MV-4-11 (cell line): ENCODE data around the gene BARD1.
"Not testable (repeated sequence)": the region's sequence is repeated elsewhere in the genome, so short reads cannot be mapped to it uniquely, and the experiment has no call there.

Source experiments
- DNase-seq: peaks from one replicate; lab custom pipeline; 2025; lab: John Stamatoyannopoulos, UW

Gene BARD1

DNA sequence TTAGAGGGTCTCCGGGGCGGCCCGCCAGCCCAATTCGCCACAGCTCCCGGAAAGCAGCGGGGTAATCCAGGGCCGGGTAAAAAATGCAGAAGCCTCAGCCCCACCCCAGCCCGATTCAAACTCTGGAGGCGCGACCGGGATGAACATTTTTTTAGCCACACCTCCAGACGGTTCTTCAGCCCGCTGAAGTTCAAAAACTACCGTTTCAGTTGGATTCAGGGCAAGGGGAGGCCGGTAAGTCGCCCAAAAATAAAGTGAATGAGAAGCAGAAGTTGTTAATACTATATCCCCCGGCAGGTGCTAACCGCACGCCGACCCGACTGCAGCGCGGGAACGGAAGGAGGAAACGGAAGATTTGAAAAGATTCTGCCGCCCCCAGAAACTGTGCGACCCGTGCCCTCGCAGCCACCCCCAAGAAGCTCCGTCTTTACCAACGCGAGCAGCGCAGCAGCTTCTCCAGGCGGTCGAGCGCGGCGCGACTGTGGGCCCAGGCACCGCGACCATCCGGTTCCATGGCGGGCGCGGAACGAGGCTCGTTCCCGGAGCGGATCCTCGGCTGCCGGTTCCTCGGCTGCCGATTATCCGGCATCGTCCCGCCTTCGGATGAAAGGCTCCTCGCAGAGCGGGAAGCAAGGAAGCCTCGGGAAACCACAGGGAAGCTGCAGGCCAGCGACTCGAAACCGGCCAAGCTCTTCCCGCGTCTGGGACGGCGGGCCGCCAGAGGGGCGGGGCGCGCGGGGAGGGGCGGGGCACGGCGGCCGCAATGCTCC lies at the start of gene BARD1:
Gene BARD1 (minus strand): TSS at position 703 of the 770 bp plus-strand sequence. CDS start 114 bp downstream, at position 589.
- DNase-seq: peak; percentile 59

DNA sequence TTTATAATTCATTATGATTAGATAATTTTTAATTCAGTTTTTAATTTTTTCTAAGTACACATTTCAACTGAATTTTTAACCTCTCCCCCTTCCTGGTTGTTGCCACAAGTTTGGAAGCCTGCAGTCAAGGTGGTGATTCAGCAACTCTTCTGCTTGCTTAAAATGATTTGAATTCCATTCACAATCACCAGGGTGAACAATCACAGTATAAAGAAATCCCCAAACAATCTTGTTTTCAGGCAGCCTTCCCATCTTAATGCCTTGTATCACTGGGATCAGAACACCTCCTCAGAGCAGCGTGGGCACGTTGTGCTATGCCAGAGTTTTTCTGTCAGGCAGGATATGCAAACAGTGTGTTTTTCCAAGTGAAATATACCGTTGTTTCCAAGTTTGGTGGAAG lies 46.7 kb upstream of the BARD1 start:
- DNase-seq: no peak

GRCh38 chr2:214853906-214854305 lies 44.4 kb upstream of the BARD1 start:
- DNase-seq: no peak

- no peak for DNase-seq
Measured at GRCh38 chr2:214843823-214844222, 34.3 kb upstream of the BARD1 start.

DNA sequence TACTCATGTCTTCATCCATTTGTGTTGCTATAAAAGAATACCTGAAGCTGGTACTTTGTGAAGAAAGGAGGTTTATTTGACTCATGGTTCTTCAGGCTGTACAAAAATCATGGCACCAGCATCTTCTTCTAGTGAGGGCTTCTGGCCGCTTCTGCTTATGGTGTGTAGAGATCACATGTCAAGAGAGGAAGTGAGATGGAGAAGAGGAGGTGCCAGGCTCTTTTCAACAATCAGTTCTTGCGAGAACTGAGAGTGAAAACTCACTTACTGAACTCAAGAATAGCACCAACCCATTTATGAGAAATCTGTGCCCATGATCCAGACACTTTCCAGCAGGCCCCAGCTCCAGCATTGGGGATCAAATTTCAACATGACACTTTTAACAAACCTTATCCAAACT lies 30.0 kb upstream of the BARD1 start:
- peak; percentile 40 for DNase-seq

GRCh38 chr2:214837466-214837865 lies 28.0 kb upstream of the BARD1 start:
- no peak for DNase-seq

DNA sequence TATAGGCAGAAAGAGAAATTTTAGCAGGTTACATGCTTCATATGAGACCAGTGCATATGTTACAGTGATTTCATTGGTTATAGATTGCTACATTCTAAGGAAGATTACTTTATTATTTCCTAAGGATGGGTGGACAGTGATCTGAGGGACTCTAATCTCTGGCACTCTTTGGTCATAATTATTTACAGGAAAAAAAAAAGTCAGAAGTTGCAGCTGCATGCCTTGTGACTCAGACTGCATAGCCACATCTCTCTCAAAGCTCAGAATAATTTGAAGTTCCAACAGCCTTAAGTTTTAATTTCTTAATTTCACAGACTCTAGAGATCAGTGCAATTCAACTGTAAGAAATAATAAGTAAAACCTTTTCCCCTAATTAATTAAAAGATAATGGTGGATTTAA lies 27.1 kb upstream of the BARD1 start:
- no peak for DNase-seq

DNA sequence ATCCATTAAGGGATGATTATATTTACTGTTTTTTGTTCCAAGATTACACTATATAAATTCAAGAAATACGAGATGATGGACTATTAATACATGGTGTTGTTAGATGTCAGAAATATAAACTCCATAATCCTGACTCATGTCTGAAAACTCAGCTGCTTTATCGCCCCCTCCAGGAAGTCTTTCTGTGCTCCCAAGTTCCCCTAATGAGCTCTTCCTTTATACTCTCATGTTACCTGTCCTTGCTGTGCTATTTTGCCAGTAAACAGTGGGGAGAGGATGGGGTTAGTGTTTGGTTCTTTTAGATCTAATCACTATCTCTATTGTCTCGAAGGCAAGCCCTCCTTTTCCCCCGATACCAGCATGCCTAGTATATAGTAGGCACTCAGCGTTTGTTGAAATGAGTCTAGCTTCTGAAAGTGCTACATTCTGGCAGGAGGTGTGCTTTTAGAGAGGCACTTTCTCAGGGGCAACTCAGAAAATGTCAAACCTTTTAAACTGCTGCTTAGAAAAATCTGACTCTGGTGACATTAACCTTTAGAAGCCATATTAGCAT lies 21.4 kb upstream of the BARD1 start:
- peak; percentile 11 for DNase-seq

- DNase-seq: no peak
Measured at GRCh38 chr2:214816008-214816533, 6.6 kb upstream of the BARD1 start.

DNA sequence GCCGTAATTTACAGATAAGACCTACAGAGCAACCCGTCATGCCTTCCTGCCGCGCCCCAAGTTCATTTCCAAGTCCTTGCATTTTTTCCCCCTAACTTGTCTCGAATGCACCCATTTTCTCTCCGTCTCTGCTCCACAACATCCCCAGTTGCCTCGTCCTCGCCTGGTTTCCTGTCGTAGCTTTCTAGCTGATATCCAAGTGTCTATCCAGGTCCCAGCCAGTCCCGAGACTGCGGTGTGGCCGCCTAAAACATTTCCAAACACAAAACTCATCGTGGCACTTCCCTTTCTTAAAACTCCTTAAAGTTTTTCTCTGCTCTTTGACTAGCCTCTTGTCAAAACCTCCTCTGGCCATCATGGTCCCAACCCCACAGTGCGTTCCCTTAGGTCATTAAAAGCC lies 1.2 kb upstream of the BARD1 start:
- no peak for DNase-seq

GRCh38 chr2:214809751-214810564 lies 475 bp upstream of the BARD1 start:
- peak; percentile 95 for DNase-seq

DNA sequence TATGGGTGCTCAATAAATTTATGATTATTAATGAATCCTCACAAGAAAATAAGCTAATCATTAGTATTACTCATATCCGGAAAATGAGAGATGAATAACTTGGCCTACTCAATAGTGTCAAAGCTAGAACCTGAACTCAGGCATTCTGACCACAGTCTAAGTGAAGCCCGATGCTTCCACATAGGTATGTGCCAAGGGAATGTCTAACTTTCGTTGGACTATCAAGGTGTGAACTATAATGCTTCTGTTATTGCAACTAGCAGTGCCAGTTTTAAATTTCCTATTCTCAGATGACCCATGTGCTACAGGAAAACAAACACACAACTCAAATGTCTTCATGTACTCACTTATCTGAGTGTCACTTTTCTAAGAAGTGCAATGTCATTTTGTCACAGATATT lies 1.8 kb downstream of the BARD1 start:
- DNase-seq: no peak

DNA sequence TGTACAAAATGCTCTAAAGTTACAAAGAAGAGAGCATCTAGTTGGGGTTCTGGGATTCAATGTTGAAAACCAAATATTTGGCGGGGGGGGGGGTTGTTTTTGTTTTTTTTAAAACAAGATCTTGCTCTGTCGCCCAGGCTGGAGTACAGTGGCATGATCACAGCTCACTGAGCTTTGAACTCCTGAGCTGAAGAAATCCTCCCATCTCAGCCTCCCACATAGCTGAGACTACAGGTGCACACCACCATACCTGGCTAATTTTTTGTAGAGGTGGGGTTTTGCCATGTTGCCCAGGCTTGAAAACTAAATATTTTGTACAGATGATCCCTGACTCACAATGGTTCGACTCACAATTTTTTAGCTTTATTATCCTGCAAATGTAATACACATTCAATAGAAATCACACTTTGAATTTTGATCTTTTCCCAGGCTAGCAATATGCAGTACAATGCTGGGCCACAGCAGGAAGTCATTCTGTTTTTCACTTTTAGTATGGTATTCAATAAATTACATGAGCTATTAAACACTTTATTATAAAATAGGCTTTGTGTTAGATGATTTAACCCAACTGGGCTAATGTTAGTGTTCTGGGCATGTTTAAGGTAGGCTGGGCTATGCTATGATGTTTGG lies 7.6 kb downstream of the BARD1 start:
- no peak for DNase-seq

DNA sequence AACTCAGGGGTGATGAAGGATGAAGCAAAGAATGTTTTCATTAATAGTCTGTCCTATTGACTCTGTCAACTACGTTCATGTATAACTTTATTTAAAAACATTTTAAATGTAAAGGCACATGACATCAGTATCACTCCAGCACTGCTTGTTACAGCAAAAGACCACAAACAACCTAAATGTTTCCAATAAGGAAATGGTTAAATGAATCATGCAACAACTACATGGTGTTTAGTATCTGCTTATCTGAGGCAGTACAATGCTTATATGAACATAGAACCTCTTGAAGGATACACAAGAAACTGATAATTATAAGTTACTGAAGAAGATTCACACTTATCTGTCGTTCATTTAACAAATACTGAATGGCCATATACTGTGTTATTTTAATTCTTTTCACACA lies 8.4 kb downstream of the BARD1 start:
- peak; percentile 19 for DNase-seq

DNA sequence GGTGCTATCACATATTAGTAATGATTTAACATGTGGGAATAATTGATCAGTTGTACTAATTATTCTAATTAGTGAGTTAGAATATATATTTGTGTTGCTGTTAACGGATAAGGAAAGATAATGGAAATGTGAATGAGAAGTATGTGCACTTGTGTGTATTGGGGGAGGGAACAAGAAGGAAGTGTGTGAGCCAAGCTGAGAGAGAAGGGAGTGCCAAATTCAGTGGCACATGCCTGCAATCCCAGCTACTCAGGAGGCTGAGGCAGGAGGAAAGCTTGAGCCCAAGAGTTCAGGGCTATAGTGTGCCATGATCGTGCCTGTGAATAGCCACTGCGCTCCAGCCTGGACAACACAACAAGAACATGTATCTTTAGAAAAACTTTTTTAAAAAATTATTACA lies 9.3 kb downstream of the BARD1 start:
- no peak for DNase-seq

- no peak for DNase-seq
Measured at GRCh38 chr2:214796911-214797310, 12.6 kb downstream of the BARD1 start.

DNA sequence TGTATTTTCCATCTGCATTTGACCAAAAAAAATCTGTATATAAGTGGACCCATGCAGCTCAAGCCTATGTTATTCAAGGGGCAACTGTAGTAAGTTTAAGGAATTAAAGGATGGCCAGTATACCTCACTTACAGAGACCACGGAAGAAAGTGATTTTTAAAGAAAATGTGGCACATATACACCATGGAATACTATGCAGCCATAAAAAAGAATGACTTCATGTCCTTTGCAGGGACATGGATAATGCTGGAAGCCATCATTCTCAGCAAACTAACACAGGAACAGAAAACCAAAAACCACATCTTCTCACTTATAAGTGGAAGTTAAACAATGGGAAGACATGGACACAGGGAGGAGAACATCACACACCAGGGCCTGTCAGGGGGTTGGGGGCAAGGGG lies 26.3 kb downstream of the BARD1 start:
- DNase-seq: not testable (repeated sequence)

GRCh38 chr2:214782671-214783070 lies 26.8 kb downstream of the BARD1 start:
- no peak for DNase-seq

GRCh38 chr2:214781226-214781625 lies 28.3 kb downstream of the BARD1 start:
- no peak for DNase-seq

DNA sequence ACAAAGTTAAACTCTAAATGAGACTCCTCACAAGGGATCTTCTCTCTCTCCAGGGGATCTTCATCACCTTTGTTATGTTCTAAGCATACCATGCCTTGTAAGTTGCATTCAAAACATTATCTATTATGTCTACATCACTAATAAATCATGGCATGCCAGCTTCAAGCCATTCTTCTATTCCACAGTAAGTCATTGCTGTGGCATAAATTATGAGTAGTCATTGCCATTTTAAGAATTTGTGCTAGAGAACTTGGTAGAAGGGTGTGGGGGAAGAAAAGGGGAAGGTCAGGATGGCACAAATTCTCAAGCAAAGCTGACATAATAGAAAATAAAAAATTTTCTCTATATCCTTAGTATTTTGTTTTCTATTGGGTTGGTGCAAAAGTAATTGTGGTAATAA lies 33.5 kb downstream of the BARD1 start:
- peak; percentile 14 for DNase-seq

DNA sequence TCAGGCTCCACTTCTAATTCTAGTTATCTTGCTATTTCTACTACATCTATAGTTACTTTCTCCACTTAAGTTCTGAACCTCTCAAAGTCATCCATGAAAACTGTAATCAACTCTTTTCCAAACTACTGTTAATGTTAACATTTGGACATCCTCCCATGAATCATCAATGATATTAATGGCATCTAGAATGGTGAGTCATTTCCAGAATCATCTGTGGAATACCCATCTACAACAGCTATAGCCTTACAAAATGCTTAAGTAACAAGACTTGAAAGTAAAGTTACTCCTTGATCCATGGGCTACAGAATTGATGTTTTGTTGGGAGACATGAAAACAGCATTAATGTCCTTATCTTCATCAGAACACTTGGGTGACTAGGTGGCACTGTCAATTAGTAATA lies 35.4 kb downstream of the BARD1 start:
- DNase-seq: no peak

DNA sequence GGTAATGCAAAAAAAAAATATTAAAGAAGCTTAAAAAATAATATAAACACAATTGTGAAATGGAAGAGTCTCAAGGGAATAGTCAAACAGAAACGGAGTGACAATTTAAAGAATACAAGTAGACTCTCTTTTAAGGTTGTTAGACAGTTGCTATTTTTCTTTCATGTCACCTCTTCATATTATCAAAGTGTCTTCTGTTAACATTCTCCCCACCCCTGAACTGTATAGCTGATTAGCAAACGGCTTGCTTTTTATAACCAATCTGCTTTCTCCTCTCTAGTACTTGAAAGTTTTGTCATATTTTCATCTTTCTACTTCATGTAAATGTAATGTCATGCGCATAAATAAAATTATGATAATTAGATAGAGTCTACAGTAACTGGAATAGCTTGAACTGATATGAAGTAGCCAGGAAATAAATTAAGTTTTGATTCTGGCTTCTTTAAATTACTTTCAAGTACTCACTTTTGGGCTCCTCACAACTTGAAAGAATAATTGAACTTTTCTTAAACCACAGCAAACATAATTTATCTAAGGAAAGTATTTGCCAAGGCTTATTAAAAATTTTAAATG lies 37.0 kb downstream of the BARD1 start:
- DNase-seq: no peak
